Activated CD4-positive, alpha-beta T cell treated with anti-CD3 and anti-CD28 coated beads for 24 hours (primary cell): Measurements from ENCODE around the gene POLDIP3.
A peak's percentile ranks its signal among the peaks of the same experiment; 100 is the strongest.

Experiments
- DNase-seq, 2 donors: peaks; one replicate each; pipeline ENCODE4 v3.0.0-alpha.2; 2020; ENCODE audit warnings: low read depth in 2 of 2

Gene POLDIP3

GRCh38 chr22:42614312-42615091 is at the start of gene POLDIP3:
Gene POLDIP3, minus strand, starts transcription at chr22:42614883. Its CDS starts 26 bp downstream, at chr22:42614857.
- DNase-seq: peak; percentile 98

GRCh38 chr22:42661985-42662831 is 47.5 kb upstream of the POLDIP3 start:
- peak; percentile 68 to 77 for DNase-seq

GRCh38 chr22:42656578-42656977 is 41.9 kb upstream of the POLDIP3 start:
- no peak for DNase-seq

GRCh38 chr22:42655693-42656092 is 41.0 kb upstream of the POLDIP3 start:
- no peak for DNase-seq

- DNase-seq: no peak
These were observed 39.9 kb upstream of the POLDIP3 start for GRCh38 chr22:42654436-42655073.

GRCh38 chr22:42653999-42654398 is 39.3 kb upstream of the POLDIP3 start:
- DNase-seq: no peak

GRCh38 chr22:42651134-42651533 is 36.5 kb upstream of the POLDIP3 start:
- no peak for DNase-seq

- peak; percentile 75 for DNase-seq
These were observed 34.8 kb upstream of the POLDIP3 start, which contains the start of gene CYB5R3 for GRCh38 chr22:42649246-42650099. Gene CYB5R3, minus strand, starts transcription at chr22:42649392. Its CDS starts 77 bp downstream, at chr22:42649315.

- peak in 1 of 2 donors; percentile 23 for DNase-seq
These were observed 33.9 kb upstream of the POLDIP3 start for GRCh38 chr22:42648368-42649245.

- DNase-seq: no peak
These were observed 33.3 kb upstream of the POLDIP3 start for GRCh38 chr22:42648017-42648367.

- DNase-seq: no peak
These were observed 32.2 kb upstream of the POLDIP3 start for GRCh38 chr22:42646569-42647525.

GRCh38 chr22:42645938-42646568 is 31.4 kb upstream of the POLDIP3 start:
- no peak for DNase-seq

GRCh38 chr22:42645341-42645937 is 30.8 kb upstream of the POLDIP3 start:
- no peak for DNase-seq

- DNase-seq: no peak
These were observed 30.0 kb upstream of the POLDIP3 start for GRCh38 chr22:42644422-42645340.

- no peak for DNase-seq
These were observed 29.1 kb upstream of the POLDIP3 start for GRCh38 chr22:42643634-42644421.
